NCI-H446 (cell line): ENCODE results near the gene PLXNA4.

ENCODE experiments used
- DNase-seq, 2 experiments: peaks; one replicate each; lab custom pipeline; 2025; lab: John Stamatoyannopoulos, UW

Gene PLXNA4

DNA sequence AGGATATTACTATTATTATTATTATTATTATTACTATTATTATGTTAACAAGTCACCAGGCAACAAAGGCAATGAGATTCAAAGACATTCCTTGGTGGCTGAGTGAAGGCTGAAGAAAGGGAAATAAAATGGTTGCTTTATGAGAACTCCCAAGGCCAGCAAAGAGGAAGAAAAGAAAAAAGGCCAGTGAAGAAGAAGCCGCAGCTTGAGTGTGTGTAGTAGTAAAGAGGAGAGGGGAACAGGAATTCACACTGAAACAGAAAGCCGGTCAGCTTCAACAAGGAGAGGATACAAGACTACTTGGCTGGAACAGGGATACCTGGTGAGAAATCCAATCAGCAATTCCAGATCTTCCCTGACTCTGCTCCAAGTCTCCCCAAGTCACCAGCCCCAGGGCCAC, 42.4 kb downstream of the PLXNA4 start:
- DNase-seq: no peak

GRCh38 chr7:132532281-132532680, 44.0 kb downstream of the PLXNA4 start:
- no peak for DNase-seq

- no peak for DNase-seq
Measured at GRCh38 chr7:132531562-132531961, 44.7 kb downstream of the PLXNA4 start.

- no peak for DNase-seq
Measured at GRCh38 chr7:132528695-132529094, 47.6 kb downstream of the PLXNA4 start.

DNA sequence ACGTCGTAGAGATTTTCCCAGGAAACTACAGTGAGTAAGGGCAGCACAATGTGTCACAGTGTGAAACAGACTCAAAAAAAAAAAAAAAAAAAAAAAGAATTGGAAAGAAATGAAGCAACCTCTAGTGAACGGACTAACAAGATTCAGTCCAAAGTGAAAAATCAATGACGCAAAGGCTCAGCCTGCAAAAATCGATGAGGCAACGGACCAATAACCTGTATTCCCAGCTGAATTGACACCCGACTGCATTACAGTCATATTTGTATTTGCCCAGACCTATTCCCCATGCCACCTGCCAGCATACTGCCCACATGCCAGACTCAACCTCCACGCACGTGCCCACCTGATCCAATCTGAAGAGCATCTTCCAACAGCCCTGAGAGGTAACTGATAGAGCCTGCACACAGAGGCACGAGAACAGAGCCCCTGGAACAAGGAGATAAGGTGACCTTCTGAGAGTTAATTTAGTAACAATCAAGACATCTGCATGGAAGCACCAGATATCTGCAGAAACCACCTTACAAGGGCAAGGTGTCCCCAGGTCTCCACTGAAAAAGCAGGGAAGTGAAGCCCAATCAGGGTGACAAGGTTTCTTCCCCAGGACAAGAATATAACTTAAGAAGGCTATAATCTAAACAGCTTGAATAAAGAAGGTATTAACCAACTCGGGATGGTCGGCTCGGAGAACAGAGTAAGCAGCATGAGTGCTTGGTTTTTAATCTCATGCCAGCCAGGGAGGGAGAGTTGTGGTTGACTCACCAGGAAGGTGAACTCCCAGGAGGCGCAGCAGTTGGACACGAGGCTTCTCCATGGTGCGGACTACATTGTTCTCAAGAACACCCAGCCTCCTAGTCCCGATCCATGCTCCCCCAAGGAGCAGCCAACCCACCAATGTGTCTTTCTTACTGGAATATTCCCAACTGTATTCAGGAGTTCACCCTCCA, 48.5 kb downstream of the PLXNA4 start:
- no peak for DNase-seq

DNA sequence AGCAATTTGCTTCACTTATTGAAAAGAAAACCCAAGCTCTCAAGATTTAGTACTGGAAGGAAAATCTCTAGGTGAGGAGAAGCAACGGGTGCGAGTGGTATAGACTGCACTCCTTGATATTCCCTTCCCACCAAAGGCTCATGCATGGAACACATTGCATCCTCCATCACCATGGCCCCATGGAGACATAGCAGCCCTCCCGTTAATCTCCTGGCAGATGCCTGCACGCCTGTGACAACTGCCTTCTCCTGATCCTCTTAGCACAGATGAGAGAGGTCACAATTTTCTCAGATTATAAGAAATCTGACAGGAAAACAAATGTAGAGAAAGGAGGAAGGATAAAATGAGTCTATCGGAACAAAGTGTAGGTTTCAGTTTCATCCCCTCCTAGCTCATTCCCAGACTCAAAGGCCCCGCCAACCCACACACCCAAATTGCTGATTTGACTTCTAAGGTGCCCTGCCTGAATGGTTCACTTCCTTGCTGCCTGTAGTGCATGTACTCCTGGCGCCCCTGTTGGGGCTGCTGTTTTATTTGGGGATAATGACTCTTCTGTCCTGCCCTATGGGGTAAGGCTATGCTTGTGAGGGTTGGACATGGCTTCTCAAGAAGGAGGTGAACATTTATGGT, 50.0 kb downstream of the PLXNA4 start:
- no peak for DNase-seq

GRCh38 chr7:132521423-132521822, 54.8 kb downstream of the PLXNA4 start:
- DNase-seq: no peak

GRCh38 chr7:132520591-132521280, 55.5 kb downstream of the PLXNA4 start:
- no peak for DNase-seq

- no peak for DNase-seq
Measured at GRCh38 chr7:132519936-132520335, 56.3 kb downstream of the PLXNA4 start.

- no peak for DNase-seq
Measured at GRCh38 chr7:132518839-132519173, 57.5 kb downstream of the PLXNA4 start.

DNA sequence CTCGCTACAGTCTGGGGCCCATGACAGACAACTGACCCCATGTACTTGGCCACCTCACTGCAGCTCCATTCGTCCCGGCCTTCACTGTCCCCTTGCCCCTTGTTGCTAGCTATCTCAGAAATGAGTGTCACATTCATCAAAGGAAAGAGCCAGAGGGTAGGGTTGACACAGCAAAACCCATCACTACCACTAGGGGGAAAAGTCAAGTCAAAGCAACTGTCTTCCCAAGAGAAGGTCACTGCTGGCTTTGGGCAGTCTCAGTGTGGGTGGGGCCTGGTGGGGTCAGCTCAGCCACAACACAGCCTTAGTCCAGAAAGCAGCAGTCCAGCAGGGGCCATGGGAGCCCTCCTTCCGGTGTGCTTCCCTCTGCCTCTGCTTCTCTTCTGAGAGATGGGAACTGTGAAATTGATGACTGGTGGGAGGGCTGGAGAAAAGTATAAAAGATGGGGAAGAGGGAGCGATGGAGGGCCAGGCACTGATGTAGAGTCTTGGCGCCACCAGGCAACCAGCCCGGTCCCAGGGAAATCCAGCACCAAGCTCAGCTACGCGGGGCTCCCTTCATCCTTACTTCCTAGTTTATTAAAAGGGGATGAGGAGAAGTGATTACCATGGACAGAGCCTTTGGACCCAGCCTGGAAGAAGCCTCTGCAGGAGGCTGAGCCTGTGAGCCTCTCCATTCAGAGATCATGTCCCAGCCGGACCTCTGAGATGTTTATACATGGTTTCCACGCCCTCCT, 58.0 kb downstream of the PLXNA4 start:
- no peak for DNase-seq

DNA sequence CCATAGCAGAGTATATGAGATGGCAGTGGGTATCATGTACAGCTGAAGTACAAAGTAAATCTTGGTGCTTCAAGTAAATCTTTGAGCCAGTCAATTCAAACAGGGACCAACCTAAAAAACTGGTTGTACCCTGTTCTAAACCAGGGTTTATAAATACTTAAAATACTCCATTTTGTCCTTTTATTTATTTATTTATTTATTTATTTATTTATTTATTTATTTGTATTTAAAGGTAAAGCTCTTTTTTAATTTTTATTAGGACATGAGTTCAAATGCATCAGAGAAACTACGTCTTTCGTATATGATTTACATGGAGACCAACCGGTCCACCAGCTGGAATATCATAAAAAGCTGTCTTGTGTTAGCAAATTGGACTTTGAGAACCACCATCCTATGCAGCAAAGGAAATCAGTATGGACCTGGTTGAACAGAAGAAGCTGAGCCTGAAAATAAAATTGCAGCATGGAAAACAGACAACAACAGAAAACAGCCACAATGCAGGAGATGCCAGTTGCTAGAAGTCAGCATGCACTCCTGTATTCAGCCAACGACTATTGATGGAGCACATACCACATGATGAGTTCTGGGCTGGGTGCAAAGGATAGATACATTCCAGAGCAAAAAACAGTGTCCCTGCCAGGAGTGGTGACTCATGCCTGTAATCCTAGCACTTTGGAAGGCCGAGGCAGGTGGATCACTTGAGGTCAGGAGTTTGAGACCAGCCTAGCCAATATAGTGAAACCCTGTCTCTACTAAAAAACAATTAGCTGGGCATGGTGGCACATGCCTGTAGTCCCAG, 60.0 kb downstream of the PLXNA4 start:
- DNase-seq: no peak

- no peak for DNase-seq
Measured at GRCh38 chr7:132515181-132515580, 61.1 kb downstream of the PLXNA4 start.

- no peak for DNase-seq
Measured at GRCh38 chr7:132514430-132514829, 61.8 kb downstream of the PLXNA4 start.

GRCh38 chr7:132511921-132512320, 64.3 kb downstream of the PLXNA4 start:
- DNase-seq: no peak

- DNase-seq: no peak
Measured at GRCh38 chr7:132511387-132511786, 64.9 kb downstream of the PLXNA4 start.

GRCh38 chr7:132509643-132510042, 66.6 kb downstream of the PLXNA4 start:
- DNase-seq: no peak

DNA sequence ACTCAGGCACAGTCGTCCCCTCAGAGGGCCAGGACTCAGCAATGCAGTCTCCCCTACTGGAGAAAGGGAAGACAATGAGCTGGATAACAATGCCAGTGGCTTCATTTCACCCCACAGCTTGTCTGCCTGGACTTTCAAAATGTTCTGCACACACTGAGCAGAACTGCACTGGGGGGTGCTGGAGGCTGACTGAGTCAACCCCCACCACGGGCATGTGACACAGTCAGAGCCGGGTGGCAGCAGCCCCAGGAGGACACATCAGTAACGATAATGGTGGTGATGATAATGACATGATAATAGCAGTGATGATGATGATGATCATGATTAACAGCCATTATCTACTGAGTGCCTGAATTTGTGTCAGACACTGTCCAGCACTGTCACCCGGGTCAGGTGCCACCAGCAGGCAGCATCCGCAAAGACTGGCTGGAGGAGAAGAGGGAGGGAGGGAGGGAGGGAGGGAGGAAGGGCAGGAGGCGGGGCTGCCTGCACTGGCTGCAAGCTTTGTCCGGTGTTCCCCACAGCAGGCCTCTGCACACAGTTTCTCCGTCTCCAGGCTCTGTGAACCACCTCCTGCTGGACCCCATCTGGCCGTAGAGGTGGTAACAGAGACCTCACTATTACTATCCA, 67.4 kb downstream of the PLXNA4 start:
- DNase-seq: no peak

GRCh38 chr7:132504852-132505251, 71.4 kb downstream of the PLXNA4 start:
- DNase-seq: no peak

DNA sequence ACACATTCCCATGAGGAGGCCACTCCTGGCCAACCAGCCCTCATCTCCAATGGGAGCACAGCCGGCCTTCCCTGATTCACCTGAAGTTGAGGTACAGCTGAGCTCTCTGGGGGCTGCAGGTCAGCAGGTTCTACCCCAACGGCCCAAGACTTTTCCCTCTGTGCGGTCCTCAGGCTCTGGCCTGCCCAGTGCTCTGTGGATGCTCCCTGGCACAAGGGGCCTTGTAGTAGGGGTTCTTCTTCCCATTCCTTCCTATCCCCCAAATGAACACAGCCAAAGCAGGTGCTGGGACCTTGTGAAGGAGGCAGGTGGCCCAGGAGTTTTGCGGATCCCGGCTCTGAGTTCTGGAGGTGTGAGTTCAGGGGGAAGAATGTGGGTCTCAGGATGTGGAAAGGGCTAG, 72.2 kb downstream of the PLXNA4 start:
- DNase-seq: no peak

DNA sequence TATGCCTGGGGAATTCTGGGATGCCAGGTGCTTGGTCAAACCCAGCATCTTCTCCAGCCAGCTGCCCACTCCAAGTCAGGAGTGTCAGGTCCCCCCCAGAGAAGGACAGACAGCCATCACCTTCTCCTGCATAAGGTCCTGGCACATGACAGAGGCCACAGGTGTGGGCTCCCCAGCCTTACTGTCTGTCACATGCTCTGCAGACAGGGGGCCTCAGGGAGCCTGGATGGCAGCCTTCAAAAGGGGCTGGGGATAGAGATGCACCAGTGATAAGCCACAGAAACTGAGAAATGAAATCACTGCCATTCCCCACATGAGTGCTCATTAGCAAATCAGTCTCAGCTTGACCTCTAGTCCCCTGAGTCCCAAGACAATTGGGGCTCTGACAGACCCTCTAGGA, 72.9 kb downstream of the PLXNA4 start:
- no peak for DNase-seq
